ENCODE data around the gene PAPPA2.

Gene PAPPA2

DNA sequence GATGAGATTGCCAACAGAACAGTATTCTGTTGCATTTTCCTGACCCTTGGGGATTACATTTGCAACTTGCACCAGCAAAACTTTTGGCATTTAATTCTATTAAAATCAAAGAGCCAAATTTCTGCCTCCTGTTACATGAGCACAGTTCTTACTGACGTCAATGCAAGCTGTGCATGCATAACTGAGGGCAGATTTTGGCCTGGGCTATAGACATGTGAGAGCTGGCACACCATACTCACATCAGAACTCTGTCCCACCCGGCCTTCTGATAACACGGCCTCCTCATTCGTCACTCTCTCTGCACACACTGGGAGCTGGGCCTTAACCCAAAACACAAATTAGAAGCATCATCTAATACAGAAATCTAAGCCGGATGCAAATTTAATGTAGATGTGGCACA lies 31.5 kb downstream of the PAPPA2 start:
- DNase-seq (ENCODE audit: low read depth in 2 of 3, low spot score in 1 of 3) = no peak

DNA sequence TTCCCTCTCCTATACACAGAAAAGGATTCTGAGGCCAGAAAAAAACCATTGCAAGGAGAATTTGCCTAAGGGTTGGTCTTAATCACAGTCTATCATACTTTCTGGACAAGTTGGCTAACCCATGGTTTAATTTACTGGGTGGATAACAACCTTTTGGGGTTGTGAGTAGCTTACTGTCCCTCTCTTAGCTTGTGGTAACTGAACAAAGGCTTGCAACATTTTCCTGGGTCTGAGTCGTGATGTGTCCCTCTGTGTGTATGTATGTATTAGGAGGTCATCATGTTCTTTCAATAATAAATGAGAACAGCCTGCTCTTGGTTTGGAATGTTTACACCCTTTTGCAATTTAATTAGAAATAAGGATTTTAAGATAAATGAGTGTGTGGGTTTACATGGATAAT lies 36.7 kb downstream of the PAPPA2 start:
- no peak for DNase-seq (ENCODE audit: low read depth in 2 of 3, low spot score in 1 of 3)

DNA sequence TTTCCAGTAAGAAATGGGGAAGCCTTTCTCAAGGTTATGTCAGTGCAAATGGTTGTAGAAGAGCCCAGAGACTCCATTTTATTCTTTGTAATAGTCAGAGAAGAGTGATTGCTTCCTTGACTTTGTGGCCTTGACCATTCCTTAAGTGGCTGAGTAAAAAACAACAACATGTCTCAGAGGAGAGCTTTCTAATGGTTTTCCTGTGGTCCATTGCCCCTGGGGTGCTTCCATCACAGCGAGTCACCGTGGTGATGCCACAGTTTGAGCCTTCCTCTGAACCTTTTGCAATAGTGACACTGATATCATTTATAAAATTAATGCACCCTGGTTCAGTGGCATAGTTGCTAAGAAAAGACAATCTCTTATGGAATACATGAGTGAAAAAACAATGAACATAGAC lies 38.6 kb downstream of the PAPPA2 start:
- no peak for DNase-seq (ENCODE audit: low read depth in 2 of 3, low spot score in 1 of 3)

- no peak for DNase-seq (ENCODE audit: low read depth in 2 of 3, low spot score in 1 of 3)
Measured at GRCh38 chr1:176504848-176505553, 42.0 kb downstream of the PAPPA2 start.

GRCh38 chr1:176512966-176513365 lies 50.0 kb downstream of the PAPPA2 start:
- DNase-seq (ENCODE audit: low read depth in 2 of 3, low spot score in 1 of 3) = no peak

DNA sequence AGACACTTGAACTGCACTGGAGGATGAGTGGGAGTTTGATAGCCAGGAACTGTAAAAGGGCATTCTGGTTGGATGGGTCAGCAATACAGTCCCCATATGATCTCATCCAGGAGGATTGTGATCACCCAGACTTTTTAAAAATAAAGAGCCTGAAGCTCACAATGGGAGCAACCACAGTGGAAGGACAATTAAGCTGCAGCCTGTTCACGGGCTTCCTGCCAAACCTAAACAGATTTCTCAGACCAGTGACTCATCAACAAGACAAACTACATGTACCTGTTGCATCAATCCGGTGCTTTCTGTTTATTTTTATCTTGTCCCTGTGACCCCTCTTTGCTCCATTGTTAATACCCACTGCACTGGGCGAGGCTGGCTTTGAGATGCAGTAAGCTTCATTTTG lies 52.3 kb downstream of the PAPPA2 start:
- DNase-seq (ENCODE audit: low read depth in 2 of 3, low spot score in 1 of 3) = no peak

DNA sequence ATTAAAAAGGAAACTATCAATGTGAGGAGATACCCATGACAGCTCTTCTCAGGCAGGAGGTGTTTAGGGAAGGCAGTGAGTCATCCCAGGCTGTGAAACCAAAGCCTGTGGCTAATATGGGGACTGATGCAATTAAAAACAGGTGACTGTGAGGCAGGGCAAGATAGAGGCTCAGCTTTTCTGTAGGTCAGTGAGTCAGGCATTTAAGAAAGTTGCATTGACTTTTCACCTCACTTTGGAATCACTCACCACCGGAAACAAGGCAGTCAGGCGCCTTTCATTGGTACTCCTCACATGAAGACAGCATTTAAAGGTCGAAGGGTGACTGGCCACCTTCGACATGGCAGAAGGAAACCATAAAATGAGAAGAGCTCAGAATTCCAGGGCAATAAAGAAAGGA lies 54.5 kb downstream of the PAPPA2 start:
- DNase-seq (ENCODE audit: low read depth in 2 of 3, low spot score in 1 of 3) = peak in 1 of 3 donors; percentile 0

- no peak for DNase-seq (ENCODE audit: low read depth in 2 of 3, low spot score in 1 of 3)
Measured at GRCh38 chr1:176521211-176521610, 58.2 kb downstream of the PAPPA2 start.

- no peak for DNase-seq (ENCODE audit: low read depth in 2 of 3, low spot score in 1 of 3)
Measured at GRCh38 chr1:176522310-176522845, 59.4 kb downstream of the PAPPA2 start.

DNA sequence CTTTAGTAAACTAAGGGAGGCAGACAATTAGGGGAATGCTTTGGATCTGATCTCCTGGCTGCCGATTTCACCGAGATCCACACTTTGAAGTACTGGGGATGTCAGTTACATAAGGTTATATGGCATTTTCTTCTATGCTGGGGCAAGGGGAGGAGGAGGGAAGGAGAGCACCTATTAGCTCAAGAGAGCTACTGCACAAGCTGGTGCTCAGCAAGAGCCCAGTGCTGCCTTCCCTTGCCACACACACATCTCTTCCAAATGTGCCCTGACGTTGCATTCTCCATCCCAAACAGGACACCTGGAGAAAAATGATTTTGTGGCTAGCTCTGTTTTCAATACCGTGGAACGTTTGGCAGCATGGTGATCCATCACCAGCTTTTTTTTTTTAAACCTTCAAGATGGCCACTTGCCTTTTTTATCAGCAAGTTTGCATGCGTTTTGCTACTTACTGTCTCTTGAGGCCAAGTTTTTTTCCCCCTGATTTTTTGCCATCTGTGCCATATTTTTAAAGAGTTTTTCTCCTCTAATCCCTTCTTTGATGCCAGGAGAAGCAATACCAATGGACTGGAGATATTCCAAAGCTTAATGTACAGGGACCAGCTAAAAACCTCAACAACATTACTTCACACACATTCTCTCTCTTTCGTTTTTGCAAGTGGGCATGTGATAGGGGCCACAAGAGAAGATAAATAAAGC lies 66.6 kb downstream of the PAPPA2 start:
- DNase-seq (ENCODE audit: low read depth in 2 of 3, low spot score in 1 of 3) = no peak

DNA sequence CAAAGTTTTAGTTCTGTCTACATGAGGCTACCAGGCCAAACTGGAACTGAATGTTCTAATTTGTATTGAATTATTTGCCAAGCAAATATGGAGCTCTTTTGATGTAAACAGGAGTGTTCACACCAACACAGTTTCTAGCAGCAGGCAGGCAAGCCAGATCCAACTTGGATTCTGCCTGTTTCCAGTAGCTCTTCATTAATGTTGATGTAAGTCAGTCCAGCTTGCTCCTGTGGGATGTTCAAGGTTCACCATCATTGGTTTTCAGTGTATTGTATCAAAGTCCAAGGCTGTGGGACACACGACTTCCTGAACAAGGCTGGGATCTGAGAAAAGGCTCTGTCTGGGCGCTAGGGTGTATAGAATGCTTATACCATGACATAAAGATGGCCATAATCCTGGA lies 68.1 kb downstream of the PAPPA2 start:
- DNase-seq (ENCODE audit: low read depth in 2 of 3, low spot score in 1 of 3) = no peak

- no peak for DNase-seq (ENCODE audit: low read depth in 2 of 3, low spot score in 1 of 3)
Measured at GRCh38 chr1:176531921-176532897, 69.2 kb downstream of the PAPPA2 start.

GRCh38 chr1:176533020-176533419 lies 70.0 kb downstream of the PAPPA2 start:
- DNase-seq (ENCODE audit: low read depth in 2 of 3, low spot score in 1 of 3) = no peak

- no peak for DNase-seq (ENCODE audit: low read depth in 2 of 3, low spot score in 1 of 3)
Measured at GRCh38 chr1:176536588-176536987, 73.6 kb downstream of the PAPPA2 start.

DNA sequence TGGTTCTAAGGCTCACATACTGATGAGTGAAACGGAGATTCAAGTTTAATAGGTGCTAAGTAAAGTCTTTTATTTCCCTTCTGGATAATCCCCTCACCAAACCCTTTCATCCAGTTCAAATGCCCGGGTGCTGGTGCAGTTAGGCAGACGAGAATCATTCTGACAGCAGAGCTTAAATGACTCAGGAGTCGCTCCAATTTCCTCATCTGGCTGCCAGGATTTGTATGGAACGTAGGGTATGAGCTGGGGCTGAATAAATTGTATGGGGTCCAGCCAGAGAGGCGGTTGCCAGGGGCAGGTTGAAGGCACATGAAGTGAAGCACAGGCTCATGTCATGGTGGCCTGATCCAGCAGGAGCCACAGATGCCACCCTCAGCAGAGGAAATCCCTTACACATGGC lies 76.0 kb downstream of the PAPPA2 start:
- DNase-seq (ENCODE audit: low read depth in 2 of 3, low spot score in 1 of 3) = no peak

- DNase-seq (ENCODE audit: low read depth in 2 of 3, low spot score in 1 of 3) = no peak
Measured at GRCh38 chr1:176540428-176540827, 77.5 kb downstream of the PAPPA2 start.

DNA sequence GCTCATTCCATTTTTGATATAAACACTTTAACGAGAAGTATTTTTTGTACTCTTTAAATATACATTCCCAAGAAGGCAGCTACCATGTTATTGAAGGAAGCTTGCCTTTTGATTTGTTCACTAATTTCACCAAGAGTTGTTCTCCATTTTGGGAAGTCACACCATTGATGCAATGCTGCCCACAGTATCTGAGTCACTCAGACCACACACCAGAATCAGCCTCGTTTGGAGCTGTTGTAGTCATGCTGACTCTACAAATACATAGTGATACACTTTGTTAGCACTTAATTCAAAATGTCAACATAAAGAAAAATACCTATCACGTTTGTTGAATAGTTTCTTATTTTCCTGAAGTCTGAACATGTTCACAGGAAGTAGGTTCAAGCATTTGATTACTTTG lies 78.7 kb downstream of the PAPPA2 start:
- no peak for DNase-seq (ENCODE audit: low read depth in 2 of 3, low spot score in 1 of 3)

- DNase-seq (ENCODE audit: low read depth in 2 of 3, low spot score in 1 of 3) = no peak
Measured at GRCh38 chr1:176542352-176542751, 79.4 kb downstream of the PAPPA2 start.

GRCh38 chr1:176543360-176544129 lies 80.6 kb downstream of the PAPPA2 start:
- no peak for DNase-seq (ENCODE audit: low read depth in 2 of 3, low spot score in 1 of 3)

DNA sequence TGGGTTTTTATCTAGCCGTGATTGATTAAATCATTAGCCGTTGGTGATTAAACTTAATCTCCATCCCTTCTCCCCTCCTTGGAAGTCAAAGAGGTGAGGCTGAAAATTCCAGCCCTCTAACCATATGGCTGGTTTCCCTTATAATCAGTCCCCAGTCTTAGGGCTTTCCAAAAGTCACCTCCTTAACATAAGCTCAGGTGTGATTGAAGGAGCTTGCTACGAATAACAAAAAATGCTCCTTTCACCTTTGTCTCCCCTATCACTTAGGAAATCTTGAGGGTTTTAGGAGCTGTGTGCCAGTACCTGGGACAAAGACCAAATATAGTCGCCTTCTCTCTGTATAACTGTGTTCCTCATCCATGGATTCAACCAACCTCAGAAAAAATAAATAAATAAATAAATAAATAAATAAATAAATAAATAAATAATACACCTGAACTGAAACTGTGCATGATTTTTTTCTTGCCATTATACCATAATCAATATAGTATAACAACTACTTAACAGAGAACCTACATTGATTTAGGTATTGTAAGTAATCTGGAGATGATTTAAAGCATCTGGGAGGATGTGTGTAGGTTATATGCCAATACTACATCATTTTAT lies 82.2 kb downstream of the PAPPA2 start:
- no peak for DNase-seq (ENCODE audit: low read depth in 2 of 3, low spot score in 1 of 3)
